LNCaP clone FGC (cell line): ENCODE measurements around the gene CPZ.
A peak's percentile ranks its signal among the peaks of the same experiment; 100 is the strongest.

Experiments
- DNase-seq: peaks from one replicate; pipeline ENCODE4 v3.0.0-alpha.2; 2011; ENCODE audit warnings: low read depth
- H3K4me3 ChIP-seq: 2 replicates; pipeline ENCODE4 v1.5.1; 2011; ENCODE audit warnings: mild to moderate bottlenecking, low read depth, low read length, control low read depth
- TF ChIP-seq, protein P1 (sequence below): IDR thresholded peaks from 2 replicates; pipeline ENCODE4 v1.5.1; 2012; ENCODE audit warnings: mild to moderate bottlenecking; ENCODE audit not compliant: control insufficient read depth, insufficient read depth; ENCODE audit errors: extremely low read depth

CPZ gene

DNA sequence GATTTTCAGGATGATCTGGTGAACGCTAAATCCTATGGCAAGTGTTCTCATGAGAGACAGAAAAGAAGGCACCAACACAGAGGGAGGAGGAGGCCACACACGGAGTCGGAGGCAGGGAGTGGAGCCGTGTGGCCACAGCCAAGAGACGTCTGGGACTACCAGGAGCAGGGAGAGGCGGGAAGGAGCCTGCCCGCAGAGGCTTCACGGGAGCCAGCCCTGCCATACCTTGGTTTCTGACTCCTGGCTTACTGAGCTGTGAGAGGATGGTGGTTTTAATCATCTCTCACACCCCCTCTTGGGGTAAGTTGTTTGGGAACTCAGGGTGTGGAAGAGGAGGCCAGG is 45.8 kb upstream of the CPZ start:
- TF ChIP-seq, protein P1, sequence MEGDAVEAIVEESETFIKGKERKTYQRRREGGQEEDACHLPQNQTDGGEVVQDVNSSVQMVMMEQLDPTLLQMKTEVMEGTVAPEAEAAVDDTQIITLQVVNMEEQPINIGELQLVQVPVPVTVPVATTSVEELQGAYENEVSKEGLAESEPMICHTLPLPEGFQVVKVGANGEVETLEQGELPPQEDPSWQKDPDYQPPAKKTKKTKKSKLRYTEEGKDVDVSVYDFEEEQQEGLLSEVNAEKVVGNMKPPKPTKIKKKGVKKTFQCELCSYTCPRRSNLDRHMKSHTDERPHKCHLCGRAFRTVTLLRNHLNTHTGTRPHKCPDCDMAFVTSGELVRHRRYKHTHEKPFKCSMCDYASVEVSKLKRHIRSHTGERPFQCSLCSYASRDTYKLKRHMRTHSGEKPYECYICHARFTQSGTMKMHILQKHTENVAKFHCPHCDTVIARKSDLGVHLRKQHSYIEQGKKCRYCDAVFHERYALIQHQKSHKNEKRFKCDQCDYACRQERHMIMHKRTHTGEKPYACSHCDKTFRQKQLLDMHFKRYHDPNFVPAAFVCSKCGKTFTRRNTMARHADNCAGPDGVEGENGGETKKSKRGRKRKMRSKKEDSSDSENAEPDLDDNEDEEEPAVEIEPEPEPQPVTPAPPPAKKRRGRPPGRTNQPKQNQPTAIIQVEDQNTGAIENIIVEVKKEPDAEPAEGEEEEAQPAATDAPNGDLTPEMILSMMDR = no peak
- DNase-seq = no peak
- no peak overlapping the region for H3K4me3 ChIP-seq

DNA sequence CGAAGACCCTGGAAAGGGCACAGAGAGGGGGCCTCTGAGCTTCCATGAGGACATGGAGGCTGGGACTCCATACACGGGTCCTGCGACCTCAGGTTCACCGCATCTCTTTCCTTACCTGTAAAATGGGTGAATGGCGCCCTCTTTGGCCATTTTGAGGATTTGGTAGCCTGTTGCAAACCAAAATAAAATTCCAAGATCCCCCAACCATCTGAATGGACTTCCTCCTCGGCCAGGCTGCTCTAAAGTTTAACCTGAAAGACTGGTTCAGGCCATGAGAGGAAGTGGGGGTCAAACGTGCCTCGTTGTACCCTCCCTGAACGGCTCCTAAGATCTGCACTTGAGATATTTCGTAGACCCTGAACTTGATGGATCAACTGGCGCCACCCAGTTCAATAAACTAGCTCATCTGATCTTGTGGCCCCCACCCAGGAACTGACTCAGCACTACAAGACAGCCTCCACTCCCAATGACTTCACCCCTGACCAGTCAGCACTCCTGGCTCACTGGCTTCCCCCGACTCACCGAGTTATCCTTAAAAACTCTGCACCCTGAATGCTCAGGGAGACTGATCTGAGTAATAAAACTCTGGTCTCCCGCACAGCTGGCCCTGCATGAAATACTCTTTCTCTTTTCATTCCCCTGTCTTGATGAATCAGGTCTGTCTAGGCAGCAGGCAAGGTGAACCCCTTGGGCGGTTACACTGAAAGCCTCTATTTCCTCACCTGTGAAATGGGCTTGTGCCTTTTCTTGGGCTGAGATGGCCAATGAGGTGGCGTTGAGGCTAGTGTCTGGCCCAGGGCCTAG is 45.3 kb upstream of the CPZ start:
- TF ChIP-seq, protein P1 = peak; percentile 37
- H3K4me3 ChIP-seq = no peak overlapping the region
- no peak for DNase-seq

DNA sequence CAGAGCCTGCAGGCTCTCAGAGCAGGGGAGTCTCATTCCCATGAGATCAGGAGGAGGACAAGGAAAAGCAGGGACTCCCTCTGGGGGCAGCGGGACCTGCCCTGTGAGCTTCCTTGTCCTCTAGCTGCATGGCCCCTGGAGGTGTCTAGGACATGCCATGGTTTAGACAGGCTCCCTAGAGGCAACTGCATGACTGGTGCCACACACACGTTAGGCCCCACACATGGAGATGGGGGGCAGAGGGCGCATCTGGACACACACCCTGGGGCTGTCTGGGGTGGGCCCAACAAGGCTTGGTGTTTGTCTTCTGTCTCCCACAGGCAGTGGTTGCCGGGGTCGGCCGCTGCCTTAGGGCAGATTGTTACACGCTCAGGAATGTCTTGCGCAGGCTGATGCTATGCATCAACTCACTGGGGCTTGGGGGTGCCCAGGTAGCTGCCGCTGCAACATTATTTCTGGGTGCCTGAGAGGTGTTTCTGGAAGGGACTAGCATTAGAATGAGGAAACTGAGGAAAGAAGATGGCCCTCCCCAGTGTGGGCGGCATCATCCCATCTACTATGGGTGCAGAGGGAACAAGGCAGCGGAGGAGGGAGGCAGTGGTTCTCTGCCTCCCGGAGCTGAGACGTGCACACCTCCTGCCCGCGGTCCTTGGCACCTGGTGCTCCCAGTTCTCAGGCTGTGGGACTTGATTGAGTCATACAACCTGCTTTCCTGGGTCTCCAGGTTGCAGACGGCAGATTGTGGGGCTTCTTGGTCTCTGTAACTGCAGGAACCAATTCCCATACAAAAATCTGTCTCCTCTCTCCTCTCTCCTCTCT is 44.4 kb upstream of the CPZ start:
- no peak overlapping the region for H3K4me3 ChIP-seq
- no peak for DNase-seq
- TF ChIP-seq, protein P1 = no peak

GRCh38 chr4:8548731-8549351 is 43.7 kb upstream of the CPZ start:
- TF ChIP-seq, protein P1 = no peak
- no peak for DNase-seq
- no peak overlapping the region for H3K4me3 ChIP-seq

DNA sequence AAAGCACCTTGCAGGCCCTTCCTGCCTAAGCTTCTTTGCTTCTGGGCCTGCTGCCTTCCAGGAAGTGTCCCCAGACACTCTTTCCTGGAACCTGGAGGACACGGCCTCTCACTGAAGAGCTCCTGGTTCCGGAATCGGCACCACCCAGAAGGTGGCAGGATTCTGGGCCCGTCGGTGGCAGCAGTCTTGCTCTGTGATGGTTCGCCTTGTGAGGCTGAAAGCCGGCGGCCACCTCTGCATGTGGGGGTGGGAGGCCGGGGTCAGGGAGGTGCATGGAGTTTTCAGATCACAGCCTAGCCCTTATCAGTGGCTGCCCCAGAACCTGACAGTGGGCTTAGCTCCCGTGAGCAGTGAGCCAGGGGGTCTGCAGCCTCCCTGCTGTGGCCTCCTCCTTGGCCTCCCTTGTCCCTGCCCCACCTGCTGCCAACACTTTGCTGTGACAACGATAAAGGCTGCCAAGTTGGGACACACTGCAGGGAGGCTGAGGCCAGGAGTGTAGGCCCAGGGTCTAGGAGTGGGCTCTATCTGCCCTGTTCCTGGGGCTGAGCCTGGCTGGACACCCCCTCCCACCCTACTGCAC is 43.1 kb upstream of the CPZ start:
- TF ChIP-seq, protein P1 = no peak
- no peak for DNase-seq
- H3K4me3 ChIP-seq = no peak overlapping the region

- TF ChIP-seq, protein P1 = no peak
- H3K4me3 ChIP-seq = no peak overlapping the region
- DNase-seq = no peak
Observed at GRCh38 chr4:8550691-8551090, 41.9 kb upstream of the CPZ start.
